Neural progenitor cell (in vitro differentiated cells): ENCODE results near the gene PRR19.

Source experiments
- EZH2 ChIP-seq: fragments of 200-600 bp; sonication (generic); IDR thresholded peaks from 2 replicates; pipeline ENCODE4 v1.6.1; 2017; ENCODE audit warnings: antibody characterized with exemption, mild to moderate bottlenecking, moderate library complexity
- EZH2phosphoT487 ChIP-seq: fragments of 200-600 bp; sonication (generic); IDR thresholded peaks from 2 replicates; pipeline ENCODE4 v1.6.1; 2017; ENCODE audit warnings: antibody characterized with exemption
- TF ChIP-seq, protein P1 (sequence below): fragments of 200-600 bp; sonication (generic); IDR thresholded peaks from 2 replicates; pipeline ENCODE4 v1.5.1; 2017; ENCODE audit warnings: antibody characterized with exemption, mild to moderate bottlenecking

DNA sequence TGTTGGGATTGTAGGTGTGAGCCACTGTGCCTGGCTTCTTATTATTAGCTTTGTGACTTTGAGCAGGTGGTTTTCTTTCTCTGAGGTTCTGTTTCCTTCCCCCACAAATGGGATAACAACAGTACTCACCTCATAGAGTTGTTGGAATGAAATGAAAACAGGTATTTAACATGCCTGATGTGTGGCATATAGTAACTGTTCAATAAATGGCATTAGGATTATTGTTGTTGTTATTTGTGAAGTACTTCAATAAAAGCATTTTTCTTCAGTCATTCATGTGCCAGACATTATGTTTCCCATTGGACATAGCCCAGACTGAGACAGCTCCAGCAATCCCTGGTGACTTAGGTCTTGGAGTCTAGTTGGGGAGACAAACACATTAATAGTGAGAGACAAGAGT is 25.0 kb downstream of the PRR19 start:
- TF ChIP-seq, protein P1, sequence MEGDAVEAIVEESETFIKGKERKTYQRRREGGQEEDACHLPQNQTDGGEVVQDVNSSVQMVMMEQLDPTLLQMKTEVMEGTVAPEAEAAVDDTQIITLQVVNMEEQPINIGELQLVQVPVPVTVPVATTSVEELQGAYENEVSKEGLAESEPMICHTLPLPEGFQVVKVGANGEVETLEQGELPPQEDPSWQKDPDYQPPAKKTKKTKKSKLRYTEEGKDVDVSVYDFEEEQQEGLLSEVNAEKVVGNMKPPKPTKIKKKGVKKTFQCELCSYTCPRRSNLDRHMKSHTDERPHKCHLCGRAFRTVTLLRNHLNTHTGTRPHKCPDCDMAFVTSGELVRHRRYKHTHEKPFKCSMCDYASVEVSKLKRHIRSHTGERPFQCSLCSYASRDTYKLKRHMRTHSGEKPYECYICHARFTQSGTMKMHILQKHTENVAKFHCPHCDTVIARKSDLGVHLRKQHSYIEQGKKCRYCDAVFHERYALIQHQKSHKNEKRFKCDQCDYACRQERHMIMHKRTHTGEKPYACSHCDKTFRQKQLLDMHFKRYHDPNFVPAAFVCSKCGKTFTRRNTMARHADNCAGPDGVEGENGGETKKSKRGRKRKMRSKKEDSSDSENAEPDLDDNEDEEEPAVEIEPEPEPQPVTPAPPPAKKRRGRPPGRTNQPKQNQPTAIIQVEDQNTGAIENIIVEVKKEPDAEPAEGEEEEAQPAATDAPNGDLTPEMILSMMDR = no peak
- TF ChIP-seq EZH2 (no peak), EZH2phosphoT487 (no peak)
